B cell (primary cell): ENCODE measurements around the gene PUS3.

Experiments used
- EZH2 ChIP-seq: IDR thresholded peaks from 2 replicates; pipeline ENCODE4 v1.6.1; 2012; ENCODE audit warnings: borderline replicate concordance, low read depth, mild to moderate bottlenecking, moderate library complexity, low read length; ENCODE audit not compliant: insufficient read depth, poor library complexity, severe bottlenecking
- TF ChIP-seq, protein P1 (sequence below): fragments of 200-600 bp; IDR thresholded peaks from one replicate; pipeline ENCODE4 v1.8.0; 2022; ENCODE audit warnings: antibody characterized with exemption, mild to moderate bottlenecking

DNA sequence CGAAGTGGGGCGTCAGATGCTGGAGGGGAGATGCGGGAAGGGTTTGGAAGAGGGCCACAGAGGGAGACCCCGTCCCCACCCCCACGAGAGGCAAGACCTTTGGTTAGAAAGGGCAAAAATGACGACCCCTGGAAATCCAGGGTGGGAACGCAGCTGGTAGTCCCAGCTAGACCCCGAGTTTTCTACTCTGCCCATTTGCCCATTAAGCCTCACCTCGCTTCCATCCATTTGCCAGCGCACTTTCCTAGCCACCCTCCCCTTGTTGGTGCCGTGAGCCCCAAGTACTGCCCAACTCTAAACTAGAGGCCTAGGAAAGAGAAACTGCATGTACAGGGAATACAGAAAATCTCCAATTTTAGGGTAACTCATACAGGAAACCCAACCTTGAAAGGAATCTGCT, 1.7 kb upstream of the PUS3 start:
- TF ChIP-seq, protein P1, sequence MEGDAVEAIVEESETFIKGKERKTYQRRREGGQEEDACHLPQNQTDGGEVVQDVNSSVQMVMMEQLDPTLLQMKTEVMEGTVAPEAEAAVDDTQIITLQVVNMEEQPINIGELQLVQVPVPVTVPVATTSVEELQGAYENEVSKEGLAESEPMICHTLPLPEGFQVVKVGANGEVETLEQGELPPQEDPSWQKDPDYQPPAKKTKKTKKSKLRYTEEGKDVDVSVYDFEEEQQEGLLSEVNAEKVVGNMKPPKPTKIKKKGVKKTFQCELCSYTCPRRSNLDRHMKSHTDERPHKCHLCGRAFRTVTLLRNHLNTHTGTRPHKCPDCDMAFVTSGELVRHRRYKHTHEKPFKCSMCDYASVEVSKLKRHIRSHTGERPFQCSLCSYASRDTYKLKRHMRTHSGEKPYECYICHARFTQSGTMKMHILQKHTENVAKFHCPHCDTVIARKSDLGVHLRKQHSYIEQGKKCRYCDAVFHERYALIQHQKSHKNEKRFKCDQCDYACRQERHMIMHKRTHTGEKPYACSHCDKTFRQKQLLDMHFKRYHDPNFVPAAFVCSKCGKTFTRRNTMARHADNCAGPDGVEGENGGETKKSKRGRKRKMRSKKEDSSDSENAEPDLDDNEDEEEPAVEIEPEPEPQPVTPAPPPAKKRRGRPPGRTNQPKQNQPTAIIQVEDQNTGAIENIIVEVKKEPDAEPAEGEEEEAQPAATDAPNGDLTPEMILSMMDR, result no peak
- no peak for TF ChIP-seq EZH2
